ENCODE data around the gene DOCK9. TPM values are rescaled to one million over a fixed set of nuclear protein-coding genes. Genes with fewer than 3 reads are reported as not detected.

DOCK9 gene
- total and polyA plus RNA-seq, 2 donors (not counting 3 experiments of a cell fraction or from before 2014, with no cell fraction given): 147 to 323 TPM

DNA sequence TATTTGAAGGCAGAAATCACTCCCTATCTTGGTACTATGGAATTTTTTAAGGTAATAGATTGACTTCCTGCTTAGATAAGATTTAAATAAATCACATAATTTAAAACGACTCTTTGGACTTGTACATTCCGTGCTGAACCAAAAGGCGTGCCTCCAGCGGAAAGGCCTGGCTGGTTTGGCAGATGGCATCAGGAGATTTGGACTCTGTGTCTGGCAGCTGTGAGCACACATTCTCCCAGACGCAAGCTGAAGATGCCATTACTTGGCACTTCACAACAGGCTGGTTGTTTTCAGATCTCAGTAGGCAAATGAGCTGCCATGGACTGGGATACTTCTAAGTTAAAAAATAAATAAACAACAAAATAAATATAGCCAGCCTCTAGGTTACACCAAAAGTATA lies 120.9 kb downstream of the DOCK9 start:
- CTCF ChIA-PET: interaction anchor here (0.7 to 3.5 kb wide), 6 partner anchors 12 to 116 kb away, joined by 3 to 21 read pairs (median 8); no protein-coding TSS in a partner anchor
- DNase-seq (ENCODE audit: low read depth, low spot score): peak; percentile 86
- H3K4me2 ChIP-seq (ENCODE audit: insufficient read depth, low read length): no peak overlapping the region
- no peak overlapping the region for H3K4me3 ChIP-seq (replicated peaks in 1 of 3; ENCODE audit: insufficient read depth in 1 of 3, low read depth in 1 of 3, low read length in 3 of 3)
- H3K9ac ChIP-seq (replicated peaks; ENCODE audit: extremely low read depth, insufficient read depth, low read length): peak overlapping the region; percentile 64
- no peaks in the 10 kb centered on the region for H3K9me3 ChIP-seq (replicated peaks; ENCODE audit: control insufficient read depth, insufficient read depth, low read length)
- intact Hi-C loops (cut with micrococcal nuclease) (loop anchor here (1.0 kb wide), 2 partner anchors 53 to 115 kb away; no protein-coding TSS in a partner anchor), dilution Hi-C loops (cut with MboI; ENCODE audit: extremely low pct_ligation_motif_present, low sequenced_read_pairs) (no loop called here)
- peak overlapping the region; percentile 84 for H3K27ac ChIP-seq (ENCODE audit: insufficient read depth, low read depth, low read length)
- H4K20me1 ChIP-seq (replicated peaks; ENCODE audit: control insufficient read depth, extremely low read depth, insufficient read depth, low read length): no peaks in the 10 kb centered on the region
- POLR2A ChIA-PET: interaction anchor here (0.6 kb wide), 1 partner anchor 148 kb away, joined by 3 read pairs; no protein-coding TSS in a partner anchor
- H3K9me1 ChIP-seq (replicated peaks; ENCODE audit: control insufficient read depth, extremely low read depth, insufficient read depth, low read length): no peaks in the 10 kb centered on the region
- peaks cover 32 to 41% of the 10 kb centered on the region in 2 experiments for H3K36me3 ChIP-seq (ENCODE audit: control insufficient read depth in 2 of 2, extremely low read depth in 1 of 2, insufficient read depth in 2 of 2, low read length in 2 of 2)
- TF ChIP-seq POLR2AphosphoS5 (IDR thresholded peaks at IDR 0.05; ENCODE audit: insufficient read depth, low read depth, low read length) (peak; percentile 80), EZH2 (IDR thresholded peaks at IDR 0.05; ENCODE audit: borderline replicate concordance, low read depth, low read length, severe bottlenecking) (no peak), POLR2A (IDR thresholded peaks at IDR 0.05; ENCODE audit: low read depth, low read length) (peak; percentile 40), GATA2 (IDR thresholded peaks at IDR 0.05; ENCODE audit: insufficient read depth, insufficient read length, low read depth, low read length) (peak; percentile 91), MYC (IDR thresholded peaks at IDR 0.05; ENCODE audit: low read depth, low read length) (peak; percentile 42)
- TF ChIP-seq, protein P1, sequence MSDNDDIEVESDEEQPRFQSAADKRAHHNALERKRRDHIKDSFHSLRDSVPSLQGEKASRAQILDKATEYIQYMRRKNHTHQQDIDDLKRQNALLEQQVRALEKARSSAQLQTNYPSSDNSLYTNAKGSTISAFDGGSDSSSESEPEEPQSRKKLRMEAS (IDR thresholded peaks at IDR 0.05; ENCODE audit: insufficient read depth, insufficient read length): no peak
- peaks cover 32% of the 10 kb centered on the region for H3K4me1 ChIP-seq (ENCODE audit: control insufficient read depth, extremely low read depth, insufficient read depth, low read length)
- peak; percentile 81 for FAIRE-seq
- no TSS peak for BruUV-seq (replicated peaks)
- H2AFZ ChIP-seq (ENCODE audit: low read depth, low read length): no peak overlapping the region
- no peaks in the 10 kb centered on the region for H3K79me2 ChIP-seq (ENCODE audit: control insufficient read depth, insufficient read depth, low read length)
- no peaks in the 10 kb centered on the region for H3K27me3 ChIP-seq (ENCODE audit: control insufficient read depth in 2 of 2, insufficient read depth in 2 of 2, low read length in 2 of 2)

DNA sequence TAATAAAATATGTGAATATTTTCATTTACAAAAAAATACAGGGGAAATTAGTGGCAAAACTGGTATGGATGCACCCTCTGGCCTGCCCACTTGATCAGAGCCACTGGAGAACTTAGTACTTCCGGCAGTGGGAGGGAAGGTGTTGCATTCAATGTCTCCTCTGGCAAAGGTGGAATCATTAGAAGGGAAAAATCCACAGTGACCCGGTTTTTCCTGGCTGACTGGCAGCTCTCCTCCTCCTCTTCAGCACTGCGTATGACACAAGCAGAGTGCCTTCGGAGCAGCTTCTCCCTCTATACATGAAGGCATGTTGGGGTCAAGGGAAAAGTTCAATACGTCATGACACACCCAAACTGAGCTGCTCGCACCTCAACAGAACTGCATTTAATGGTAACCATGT lies 123.4 kb downstream of the DOCK9 start:
- Histone ChIP-seq H3K79me2 (ENCODE audit: control insufficient read depth, insufficient read depth, low read length) (no peaks in the 10 kb centered on the region), H4K20me1 (replicated peaks; ENCODE audit: control insufficient read depth, extremely low read depth, insufficient read depth, low read length) (no peaks in the 10 kb centered on the region), H3K9me1 (replicated peaks; ENCODE audit: control insufficient read depth, extremely low read depth, insufficient read depth, low read length) (no peaks in the 10 kb centered on the region), H3K27ac (ENCODE audit: insufficient read depth, low read depth, low read length) (no peak overlapping the region), H3K9ac (replicated peaks; ENCODE audit: extremely low read depth, insufficient read depth, low read length) (no peak overlapping the region), H2AFZ (ENCODE audit: low read depth, low read length) (no peak overlapping the region), H3K9me3 (replicated peaks; ENCODE audit: control insufficient read depth, insufficient read depth, low read length) (no peaks in the 10 kb centered on the region), H3K36me3 (ENCODE audit: control insufficient read depth in 2 of 2, extremely low read depth in 1 of 2, insufficient read depth in 2 of 2, low read length in 2 of 2) (peaks cover 32% of the 10 kb centered on the region in 2 experiments), H3K27me3 (ENCODE audit: control insufficient read depth in 2 of 2, insufficient read depth in 2 of 2, low read length in 2 of 2) (no peaks in the 10 kb centered on the region), H3K4me1 (ENCODE audit: control insufficient read depth, extremely low read depth, insufficient read depth, low read length) (peaks cover 32% of the 10 kb centered on the region), H3K4me3 (replicated peaks in 1 of 3; ENCODE audit: insufficient read depth in 1 of 3, low read depth in 1 of 3, low read length in 3 of 3) (no peak overlapping the region), H3K4me2 (ENCODE audit: insufficient read depth, low read length) (no peak overlapping the region)
- intact Hi-C loops (cut with micrococcal nuclease) (no loop called here), dilution Hi-C loops (cut with MboI; ENCODE audit: extremely low pct_ligation_motif_present, low sequenced_read_pairs) (no loop called here)
- FAIRE-seq: no peak
- POLR2A ChIA-PET: no interaction called here
- DNase-seq (ENCODE audit: low read depth, low spot score): no peak
- BruUV-seq (replicated peaks): no TSS peak
- CTCF ChIA-PET: interaction anchor here (0.8 to 2.5 kb wide), 3 partner anchors 11 to 179 kb away, joined by 3 to 10 read pairs (median 8); no protein-coding TSS in a partner anchor
- TF ChIP-seq POLR2AphosphoS5 (IDR thresholded peaks at IDR 0.05; ENCODE audit: insufficient read depth, low read depth, low read length): no peak
- TF ChIP-seq FOS (IDR thresholded peaks at IDR 0.05; ENCODE audit: borderline replicate concordance, insufficient read depth, low read length): no peak
- TF ChIP-seq GATA2 (IDR thresholded peaks at IDR 0.05; ENCODE audit: insufficient read depth, insufficient read length, low read depth, low read length): no peak
- TF ChIP-seq, protein P2, sequence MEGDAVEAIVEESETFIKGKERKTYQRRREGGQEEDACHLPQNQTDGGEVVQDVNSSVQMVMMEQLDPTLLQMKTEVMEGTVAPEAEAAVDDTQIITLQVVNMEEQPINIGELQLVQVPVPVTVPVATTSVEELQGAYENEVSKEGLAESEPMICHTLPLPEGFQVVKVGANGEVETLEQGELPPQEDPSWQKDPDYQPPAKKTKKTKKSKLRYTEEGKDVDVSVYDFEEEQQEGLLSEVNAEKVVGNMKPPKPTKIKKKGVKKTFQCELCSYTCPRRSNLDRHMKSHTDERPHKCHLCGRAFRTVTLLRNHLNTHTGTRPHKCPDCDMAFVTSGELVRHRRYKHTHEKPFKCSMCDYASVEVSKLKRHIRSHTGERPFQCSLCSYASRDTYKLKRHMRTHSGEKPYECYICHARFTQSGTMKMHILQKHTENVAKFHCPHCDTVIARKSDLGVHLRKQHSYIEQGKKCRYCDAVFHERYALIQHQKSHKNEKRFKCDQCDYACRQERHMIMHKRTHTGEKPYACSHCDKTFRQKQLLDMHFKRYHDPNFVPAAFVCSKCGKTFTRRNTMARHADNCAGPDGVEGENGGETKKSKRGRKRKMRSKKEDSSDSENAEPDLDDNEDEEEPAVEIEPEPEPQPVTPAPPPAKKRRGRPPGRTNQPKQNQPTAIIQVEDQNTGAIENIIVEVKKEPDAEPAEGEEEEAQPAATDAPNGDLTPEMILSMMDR (IDR thresholded peaks at IDR 0.05; ENCODE audit: extremely low read depth in 1 of 2, insufficient read depth in 1 of 2, low read depth in 1 of 2, low read length in 2 of 2): no peak
- no peak for TF ChIP-seq EZH2 (IDR thresholded peaks at IDR 0.05; ENCODE audit: borderline replicate concordance, low read depth, low read length, severe bottlenecking)
- no peak for TF ChIP-seq POLR2A (IDR thresholded peaks at IDR 0.05; ENCODE audit: low read depth, low read length)
- TF ChIP-seq, protein P1 (IDR thresholded peaks at IDR 0.05; ENCODE audit: insufficient read depth, insufficient read length): no peak
- TF ChIP-seq JUN (IDR thresholded peaks at IDR 0.05; ENCODE audit: borderline replicate concordance, insufficient read depth, insufficient read length, low read depth): no peak
- no peak for TF ChIP-seq MYC (IDR thresholded peaks at IDR 0.05; ENCODE audit: low read depth, low read length)

All from endothelial cell of umbilical vein (primary cell).